HG02798 (cell line): Measurements from ENCODE around the gene NFIC.
"Not testable (repeated sequence)": the region's sequence is repeated elsewhere in the genome, so short reads cannot be mapped to it uniquely, and the experiment has no call there.

Source experiments
- ATAC-seq: cut with Tn5 transposase; IDR thresholded peaks from one replicate; pipeline ENCODE4 v1.9.1; 2021; ENCODE audit warnings: mild to moderate bottlenecking; ENCODE audit not compliant: unreplicated experiment, poor library complexity

NFIC gene

DNA sequence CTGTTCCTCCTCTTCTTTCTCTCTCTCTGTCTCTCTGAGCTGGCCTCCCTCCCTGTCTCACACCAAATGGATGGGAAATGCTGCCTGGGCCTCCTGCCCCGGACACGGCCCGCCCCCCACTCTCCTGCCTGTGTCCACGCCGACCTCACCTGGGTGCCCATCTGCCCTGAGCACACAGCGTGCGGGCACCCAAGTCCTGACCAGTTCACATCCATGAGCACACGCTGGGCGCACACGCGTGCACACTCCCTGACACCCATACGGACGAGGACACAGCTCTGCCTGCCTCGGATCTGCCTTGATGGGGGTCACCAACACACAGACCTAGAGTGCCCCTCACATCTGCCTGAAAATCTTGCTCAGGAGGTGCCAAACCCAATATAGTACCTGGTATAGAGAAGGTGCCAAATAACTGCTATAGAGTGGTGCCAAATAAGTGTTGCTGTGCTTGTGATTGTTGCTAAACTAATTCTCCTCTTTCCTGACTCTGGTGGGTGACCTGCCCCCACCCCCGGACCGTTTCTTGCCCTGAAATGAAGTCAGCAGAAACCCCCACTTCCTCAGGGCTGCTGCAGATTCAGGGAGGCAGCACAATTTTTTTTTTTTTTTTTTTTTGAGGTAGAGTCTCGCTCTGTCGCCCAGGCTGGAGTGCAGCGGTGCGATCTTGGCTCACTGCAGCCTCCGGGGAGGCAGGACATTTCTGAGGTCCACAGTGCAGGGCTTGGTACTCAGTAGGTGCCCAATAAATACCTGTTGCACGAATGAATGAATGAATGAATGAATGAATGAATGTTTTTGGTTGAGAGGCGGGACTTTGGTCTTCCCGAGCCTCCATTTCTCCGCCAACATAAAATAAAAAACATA is 4.6 kb downstream of the NFIC start:
- ATAC-seq, result no peak

DNA sequence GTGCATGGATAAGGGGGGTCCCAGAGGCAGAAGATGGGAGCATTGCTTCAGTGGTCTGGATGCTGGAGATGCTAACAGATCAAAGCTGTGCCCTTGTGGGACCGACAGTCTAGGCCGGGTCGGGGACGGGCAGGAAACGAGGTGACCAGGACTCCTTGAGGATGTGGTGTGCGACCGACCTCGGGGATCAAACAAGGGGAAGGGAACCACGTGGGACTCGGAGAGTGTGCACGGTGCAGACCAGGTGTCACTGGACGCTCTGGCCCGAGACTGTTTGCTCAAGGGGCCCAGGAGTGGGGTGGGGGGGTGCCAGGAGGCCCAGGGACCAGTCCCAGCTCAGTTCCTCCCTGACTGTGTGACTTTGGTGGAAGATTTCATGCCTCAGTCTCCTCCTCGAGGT is 6.0 kb downstream of the NFIC start:
- no peak for ATAC-seq

GRCh38 chr19:3373971-3374368 is 7.6 kb downstream of the NFIC start:
- ATAC-seq, result no peak

DNA sequence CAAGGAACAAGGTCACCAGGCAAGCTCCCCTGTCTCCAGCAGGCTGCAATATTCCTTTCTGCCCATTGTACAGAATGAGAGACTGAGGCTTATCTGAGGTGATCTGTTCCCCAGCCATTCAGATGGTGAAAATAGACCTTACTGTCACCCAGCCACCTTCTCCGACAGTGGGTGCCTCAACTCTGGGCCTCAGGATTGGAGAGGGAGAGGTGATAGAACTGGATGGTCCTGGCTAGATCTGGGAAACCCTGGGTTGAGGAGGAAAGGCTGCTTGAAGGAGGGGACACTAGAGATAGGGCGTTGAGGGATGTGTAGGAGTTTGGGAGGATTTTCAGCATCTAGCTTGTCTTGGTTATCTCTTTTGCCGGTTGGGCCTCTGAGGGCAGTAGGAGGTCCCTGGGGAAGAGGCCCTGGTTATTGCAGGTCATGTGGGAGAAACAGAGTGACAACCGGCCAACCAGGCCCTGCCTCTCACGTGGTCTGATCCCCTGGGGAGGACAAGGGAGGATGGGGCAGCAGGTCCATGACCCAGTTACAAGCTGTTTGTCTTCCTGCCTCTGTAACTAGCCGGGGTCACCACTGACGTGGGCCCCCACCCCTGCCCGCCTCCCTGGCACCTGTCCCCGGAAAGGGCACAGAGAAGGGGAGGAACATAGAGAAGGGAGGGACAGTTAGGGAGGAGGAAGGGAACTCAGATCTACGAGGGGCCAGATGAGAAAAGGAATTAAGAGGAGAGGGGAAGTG is 8.2 kb downstream of the NFIC start:
- no peak for ATAC-seq

- ATAC-seq, result no peak
Measured at GRCh38 chr19:3375221-3376090, 9.1 kb downstream of the NFIC start.

- ATAC-seq, result not testable (repeated sequence)
Measured at GRCh38 chr19:3376091-3376455, 9.7 kb downstream of the NFIC start.

DNA sequence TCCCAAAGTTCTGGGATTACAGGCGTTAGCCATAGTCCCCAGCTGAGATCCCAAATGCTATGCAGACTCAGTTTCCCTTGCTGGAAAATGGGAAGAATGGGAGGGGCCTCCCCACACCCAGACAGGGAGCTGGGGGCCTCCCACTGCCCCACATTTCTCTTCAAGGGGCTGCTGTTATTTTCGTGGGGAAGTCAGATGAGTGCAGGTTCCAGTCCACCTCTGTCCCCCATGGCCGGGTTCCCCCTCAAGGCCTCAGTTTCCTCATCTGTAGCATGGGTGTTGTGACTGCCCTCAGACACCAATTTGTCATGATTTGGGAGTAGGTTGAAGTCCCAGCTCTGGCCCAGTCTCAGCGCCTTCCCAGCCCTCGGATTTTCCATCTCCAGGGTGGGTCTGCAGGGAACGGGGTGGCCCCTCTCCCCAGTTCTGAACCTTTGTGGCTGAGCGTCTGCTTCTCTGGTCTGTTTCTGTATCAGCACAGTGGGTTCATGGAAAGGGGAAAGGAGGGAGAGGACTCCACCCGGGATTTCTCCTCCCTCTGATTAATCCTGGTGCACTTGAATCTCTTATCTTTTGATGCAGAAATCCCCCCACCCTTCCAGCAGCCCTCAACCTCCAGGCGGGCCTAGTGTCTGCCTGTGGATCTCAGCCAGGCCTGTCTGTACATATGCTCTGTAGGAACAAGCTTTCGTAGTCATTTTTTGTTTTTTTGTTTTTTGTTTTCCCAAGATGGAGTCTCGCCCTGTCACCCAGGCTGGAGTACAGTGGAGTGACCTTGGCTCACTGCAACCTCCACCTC is 12.2 kb downstream of the NFIC start:
- no peak for ATAC-seq

DNA sequence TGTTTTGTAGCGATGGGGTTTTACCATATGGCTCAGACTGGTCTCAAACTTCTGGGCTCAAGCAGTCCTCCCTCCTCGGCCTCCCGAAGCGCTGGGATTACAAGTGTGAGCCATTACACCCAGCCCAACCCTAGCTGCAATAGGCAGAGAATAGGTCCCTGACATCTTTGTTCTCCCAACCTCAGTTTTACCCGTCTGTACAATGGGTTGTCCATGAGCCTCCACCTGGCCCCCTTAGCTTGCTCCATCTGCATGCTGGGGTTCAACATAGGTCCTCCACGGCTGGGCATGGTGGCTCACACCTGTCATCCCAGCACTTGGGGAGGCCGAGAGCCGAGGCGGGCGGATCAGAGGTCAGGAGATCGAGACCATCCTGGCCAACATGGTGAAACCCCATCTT is 14.4 kb downstream of the NFIC start:
- no peak for ATAC-seq

DNA sequence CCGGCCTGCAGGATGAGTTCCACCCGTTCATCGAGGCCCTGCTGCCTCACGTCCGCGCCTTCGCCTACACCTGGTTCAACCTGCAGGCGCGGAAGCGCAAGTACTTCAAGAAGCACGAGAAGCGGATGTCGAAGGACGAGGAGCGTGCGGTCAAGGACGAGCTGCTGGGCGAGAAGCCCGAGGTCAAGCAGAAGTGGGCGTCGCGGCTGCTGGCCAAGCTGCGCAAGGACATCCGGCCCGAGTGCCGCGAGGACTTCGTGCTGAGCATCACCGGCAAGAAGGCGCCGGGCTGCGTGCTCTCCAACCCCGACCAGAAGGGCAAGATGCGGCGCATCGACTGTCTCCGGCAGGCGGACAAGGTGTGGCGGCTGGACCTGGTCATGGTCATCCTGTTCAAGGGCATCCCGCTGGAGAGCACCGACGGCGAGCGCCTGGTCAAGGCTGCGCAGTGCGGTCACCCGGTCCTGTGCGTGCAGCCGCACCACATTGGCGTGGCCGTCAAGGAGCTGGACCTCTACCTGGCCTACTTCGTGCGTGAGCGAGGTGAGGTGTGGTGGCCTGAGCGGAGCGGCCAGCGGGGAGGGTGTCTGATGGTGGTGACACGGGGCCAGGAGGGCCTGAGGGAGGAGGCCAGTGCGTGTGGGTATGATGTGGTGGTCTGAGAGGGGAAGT is 15.5 kb downstream of the NFIC start:
- ATAC-seq, result no peak

DNA sequence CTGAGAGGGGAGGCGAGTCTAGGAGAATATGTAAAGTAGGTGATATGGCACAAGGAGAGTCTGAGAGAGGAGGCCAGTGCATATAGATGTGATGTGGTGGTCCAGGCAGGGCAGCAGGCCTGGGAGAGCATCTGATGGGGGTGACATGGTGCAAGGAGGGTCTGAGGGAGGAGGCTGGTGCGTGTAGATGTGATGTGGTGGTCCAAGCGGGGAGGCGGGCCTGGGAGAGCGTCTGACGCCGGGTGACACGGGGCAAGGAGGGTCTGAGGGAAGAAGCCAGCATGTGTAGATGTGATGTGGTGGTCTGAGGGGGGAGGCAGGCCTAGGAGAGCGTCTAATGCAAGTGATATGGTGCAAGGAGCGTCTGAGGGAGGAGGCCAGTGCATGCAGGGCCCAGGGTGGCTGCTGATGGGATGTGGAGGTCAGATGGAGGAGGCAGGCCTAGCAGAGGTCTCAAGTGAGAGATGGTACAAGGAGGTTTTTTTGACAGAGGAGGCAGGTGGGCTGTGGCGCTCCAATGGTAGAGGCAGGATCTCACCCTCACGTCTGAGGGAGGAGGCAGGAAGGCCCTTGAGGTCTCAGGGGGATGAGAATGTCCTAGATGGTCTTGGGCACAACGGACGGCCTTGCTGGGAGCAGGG is 16.2 kb downstream of the NFIC start:
- ATAC-seq, result no peak

- no peak for ATAC-seq
Measured at GRCh38 chr19:3383121-3383722, 16.8 kb downstream of the NFIC start.

GRCh38 chr19:3386447-3387234 is 20.3 kb downstream of the NFIC start:
- ATAC-seq, result no peak

DNA sequence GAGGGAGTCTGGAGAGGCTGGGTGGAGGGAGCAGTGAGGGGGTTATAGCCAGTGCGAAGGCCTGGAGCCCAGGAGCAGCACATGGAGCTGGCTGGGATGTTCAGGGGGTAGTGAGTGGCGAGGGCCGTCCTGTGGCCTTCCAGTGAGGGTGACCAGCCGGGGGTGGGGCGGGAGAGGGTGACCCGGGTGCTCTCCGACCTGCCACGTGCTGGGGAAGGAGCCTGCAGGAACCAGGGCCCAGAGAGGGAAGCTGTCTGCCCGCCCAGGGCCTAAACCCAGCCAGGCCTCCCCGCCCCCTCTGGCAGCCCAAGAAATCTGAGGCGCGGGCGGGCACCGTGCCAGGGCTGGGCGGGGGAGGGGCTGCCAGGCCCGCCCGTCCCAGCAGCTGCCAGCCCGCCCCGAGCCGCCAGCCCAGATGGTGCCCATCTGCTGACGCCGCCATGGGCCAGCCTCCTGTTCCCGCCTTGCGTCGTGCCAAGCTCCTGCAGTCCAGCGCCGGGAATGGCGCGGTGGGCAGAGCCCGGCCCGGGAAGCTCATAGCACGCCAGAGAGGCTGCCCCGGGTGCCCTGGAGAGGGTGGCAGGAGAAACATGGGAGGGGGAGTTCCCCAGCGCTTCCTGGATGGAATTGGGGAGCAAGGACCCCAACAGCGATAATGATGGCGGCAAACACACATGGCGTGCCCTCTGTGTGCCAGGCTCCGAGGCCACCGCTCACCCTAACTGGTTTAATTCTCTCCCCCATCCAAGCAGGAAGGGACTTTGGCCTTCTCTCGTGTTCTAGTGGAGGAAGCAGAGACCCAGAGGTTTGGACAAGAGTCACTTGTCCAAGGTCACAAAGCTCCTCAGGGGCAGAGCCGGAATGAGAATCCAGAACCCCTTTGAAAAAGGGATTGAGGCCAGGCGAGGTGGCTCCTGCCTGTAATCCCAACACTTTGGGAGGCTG is 21.5 kb downstream of the NFIC start:
- ATAC-seq, result no peak

DNA sequence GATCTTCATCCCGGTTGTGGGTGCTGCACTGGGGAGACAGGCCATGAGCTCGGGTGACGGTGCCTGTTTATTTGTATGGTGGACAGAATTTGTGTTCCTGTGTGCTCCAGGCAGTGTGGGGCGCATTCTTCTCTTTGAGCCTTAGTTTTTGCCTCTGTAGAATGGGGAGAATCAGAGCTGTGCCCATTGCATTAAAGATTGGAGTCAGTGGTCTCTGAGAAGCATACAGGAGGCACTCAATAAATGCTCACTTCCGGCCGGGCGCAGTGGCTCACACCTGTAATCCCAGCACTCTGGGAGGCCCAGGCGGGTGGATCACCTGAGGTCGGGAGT is 23.0 kb downstream of the NFIC start:
- ATAC-seq, result no peak

DNA sequence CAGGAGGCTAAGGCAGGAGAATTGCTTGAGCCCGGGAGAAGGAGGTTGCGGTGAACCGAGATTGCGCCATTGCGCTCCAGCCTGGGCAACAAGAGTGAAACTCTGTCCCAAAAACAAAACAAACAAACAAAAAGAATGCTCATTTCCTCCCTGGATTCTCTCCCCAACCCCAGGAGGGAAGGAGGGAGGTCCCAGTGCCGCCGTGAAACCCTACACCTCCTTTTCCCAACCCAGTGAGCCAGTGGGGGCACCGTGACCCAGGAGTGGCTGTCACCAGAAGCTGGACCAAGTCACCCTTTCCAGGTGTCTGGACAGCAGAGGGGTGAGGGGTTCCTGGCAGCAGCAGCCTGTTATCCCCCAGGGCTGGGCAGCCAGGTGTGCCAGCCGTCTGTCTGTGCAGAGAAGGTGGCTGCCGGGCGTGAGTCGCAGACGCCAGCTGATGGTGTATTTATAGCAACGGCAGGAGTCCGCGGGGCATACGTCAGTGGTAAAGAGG is 23.5 kb downstream of the NFIC start:
- ATAC-seq, result no peak

DNA sequence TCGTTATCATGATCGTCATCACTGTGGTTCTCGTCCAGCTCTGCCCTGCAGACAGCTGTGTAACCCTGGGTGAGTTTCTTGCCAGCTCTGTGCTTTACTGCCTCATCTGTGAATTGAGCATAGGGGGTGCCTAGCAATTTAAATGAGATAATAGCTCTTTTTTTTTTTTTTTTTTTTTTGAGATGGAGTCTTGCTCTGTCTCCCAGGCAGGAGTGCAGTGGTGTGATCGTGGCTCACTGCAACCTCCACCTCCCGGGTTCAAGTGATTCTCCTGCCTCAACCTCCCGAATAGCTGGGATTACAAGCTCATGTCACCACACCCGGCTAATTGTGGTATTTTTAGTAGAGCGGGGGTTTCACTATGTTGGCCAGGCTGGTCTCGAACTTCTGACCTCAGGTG is 25.5 kb downstream of the NFIC start:
- not testable (repeated sequence) for ATAC-seq

DNA sequence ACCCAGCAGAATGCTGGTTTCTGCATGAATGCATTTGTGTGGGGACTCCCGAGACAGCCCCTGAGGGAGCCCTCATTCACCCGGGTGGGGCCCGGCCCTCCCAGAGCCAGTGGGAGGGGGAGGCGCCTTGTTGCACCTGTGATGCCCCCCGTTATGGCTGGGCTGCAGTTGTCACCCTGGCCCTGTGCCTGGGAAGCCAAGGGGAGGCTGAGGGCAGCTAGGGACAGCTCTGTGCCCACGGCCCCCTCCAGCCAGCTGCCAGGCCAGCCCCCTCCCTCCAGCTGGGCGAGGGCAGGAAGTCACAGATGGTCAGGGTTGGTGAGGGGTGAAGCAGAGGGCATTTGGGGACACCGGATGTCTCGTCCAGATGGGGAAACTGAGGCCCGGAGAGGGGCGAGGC is 26.1 kb downstream of the NFIC start:
- no peak for ATAC-seq
